A673 (cell line): Measurements from ENCODE around the gene BCL2L1.

ENCODE experiments used
- CTCF ChIP-seq: fragments of 300-800, 200-600 bp; sonication (generic); conservative IDR thresholded peaks from 2 replicates; pipeline ENCODE4 v1.5.1; 2017; ENCODE audit warnings: low read depth, mild to moderate bottlenecking, antibody characterized with exemption, low read length, moderate library complexity, mixed read lengths
- EZH2 ChIP-seq: fragments of 200-600 bp; sonication (generic); IDR thresholded peaks from 2 replicates; pipeline ENCODE4 v1.6.1; 2017; ENCODE audit warnings: borderline replicate concordance, low read depth, mild to moderate bottlenecking, mixed read lengths, antibody characterized with exemption, low read length; ENCODE audit not compliant: poor library complexity, severe bottlenecking

GRCh38 chr20:31691646-31692275 lies 30.9 kb downstream of the BCL2L1 start:
- TF ChIP-seq EZH2 (no peak), CTCF (no peak)
